IMR-90 (cell line): ENCODE data around the gene CASZ1. TPM values are rescaled to one million over a fixed set of nuclear protein-coding genes. Genes with fewer than 3 reads are reported as not detected.

Source experiments
- ATAC-seq: fragments of 200-7000 bp; cut with Tn5 transposase; 2 replicates; pipeline ENCODE4 v1.9.1; 2020; ENCODE audit warnings: low read depth, mild to moderate bottlenecking, moderate library complexity
- BruUV-seq: library from RNA; stranded (reverse); fragments of 400-500 nt; replicated peaks from 2 replicates; lab custom pipeline; 2021; lab: Mats Ljungman, UMichigan
- CTCF ChIA-PET: fragments of 300-600 bp; formaldehyde crosslinking; extraction: SDS; loops from one replicate; lab custom pipeline; 2021; ENCODE audit warnings: antibody characterized with exemption; lab: Yijun Ruan, JAX
- POLR2A ChIA-PET: fragments of 300-600 bp; sonication (Branson Sonifier 250); formaldehyde crosslinking; loops from one replicate; lab custom pipeline; 2022; ENCODE audit warnings: antibody characterized with exemption; ENCODE audit not compliant: unreplicated experiment; lab: Charles Lee
- DNase-seq: peaks from one replicate; pipeline ENCODE4 v3.0.0; 2013
- H2AFZ ChIP-seq: replicated peaks from 2 replicates; pipeline ENCODE3; 2013; ENCODE audit warnings: low read length, mild to moderate bottlenecking; ENCODE audit not compliant: poor library complexity
- H2AK5ac ChIP-seq: 2 replicates; pipeline ENCODE4 v1.6.1; 2013; ENCODE audit warnings: low read depth, low read length, inconsistent platforms
- H2AK9ac ChIP-seq: replicated peaks from 2 replicates; pipeline ENCODE3; 2013; ENCODE audit warnings: mild to moderate bottlenecking, low read depth, low read length, moderate library complexity; ENCODE audit not compliant: poor library complexity
- H2BK120ac ChIP-seq: 2 replicates; pipeline ENCODE4 v1.6.1; 2013; ENCODE audit warnings: low read depth, low read length, inconsistent platforms
- H2BK15ac ChIP-seq: 3 replicates; pipeline ENCODE4 v1.6.1; 2013; ENCODE audit warnings: low read depth, low read length, inconsistent platforms
- H2BK20ac ChIP-seq: 2 replicates; pipeline ENCODE4 v1.6.1; 2013; ENCODE audit warnings: low read depth, mild to moderate bottlenecking, inconsistent platforms, low read length, moderate library complexity
- H2BK5ac ChIP-seq: 2 replicates; pipeline ENCODE4 v1.6.1; 2013; ENCODE audit warnings: mild to moderate bottlenecking, low read depth, low read length, inconsistent platforms; ENCODE audit not compliant: poor library complexity, severe bottlenecking
- H3K14ac ChIP-seq: replicated peaks from 2 replicates; pipeline ENCODE4 v1.6.1; 2013; ENCODE audit warnings: low read depth, low read length, inconsistent platforms
- H3K18ac ChIP-seq: 2 replicates; pipeline ENCODE4 v1.6.1; 2013; ENCODE audit warnings: low read depth, low read length, control low read depth
- H3K23ac ChIP-seq: 2 replicates; pipeline ENCODE4 v1.6.1; 2013; ENCODE audit warnings: low read depth, low read length, inconsistent platforms
- H3K27ac ChIP-seq: 2 replicates; pipeline ENCODE4 v1.5.1; 2013; ENCODE audit warnings: mild to moderate bottlenecking, control low read depth, low read length; ENCODE audit not compliant: insufficient read depth
- H3K27me3 ChIP-seq: 2 replicates; pipeline ENCODE4 v1.6.1; 2013; ENCODE audit warnings: low read length; ENCODE audit not compliant: control insufficient read depth, insufficient read depth
- H3K36me3 ChIP-seq: 2 replicates; pipeline ENCODE4 v1.6.1; 2013; ENCODE audit warnings: low read length, mixed read lengths; ENCODE audit not compliant: control insufficient read depth, insufficient read depth
- H3K4ac ChIP-seq: 2 replicates; pipeline ENCODE4 v1.6.1; 2013; ENCODE audit warnings: low read depth, low read length, inconsistent platforms
- H3K4me1 ChIP-seq: 2 replicates; pipeline ENCODE4 v1.6.1; 2013; ENCODE audit warnings: low read length, mixed read lengths; ENCODE audit not compliant: control insufficient read depth, insufficient read depth
- H3K4me2 ChIP-seq: 2 replicates; pipeline ENCODE4 v1.6.1; 2013; ENCODE audit warnings: low read depth, mild to moderate bottlenecking, control low read depth, low read length, moderate library complexity
- H3K4me3 ChIP-seq: 2 replicates; pipeline ENCODE4 v1.5.1; 2013; ENCODE audit warnings: low read depth, mild to moderate bottlenecking, control low read depth, low read length, moderate library complexity; ENCODE audit not compliant: insufficient read depth
- H3K56ac ChIP-seq: 2 replicates; pipeline ENCODE4 v1.6.1; 2013; ENCODE audit warnings: low read length, inconsistent platforms; ENCODE audit not compliant: insufficient read depth; ENCODE audit errors: extremely low read depth
- H3K79me1 ChIP-seq, 2 experiments: 2 replicates each; pipeline ENCODE4 v1.6.1; 2013; ENCODE audit warnings: low read length in 2 of 2, inconsistent platforms in 1 of 2, low read depth in 1 of 2
- H3K9ac ChIP-seq: 2 replicates; pipeline ENCODE4 v1.6.1; 2013; ENCODE audit warnings: low read depth, low read length, control low read depth
- H3K9me1 ChIP-seq: 2 replicates; pipeline ENCODE4 v1.6.1; 2013; ENCODE audit warnings: low read length, inconsistent platforms; ENCODE audit not compliant: insufficient read depth
- H3K9me3 ChIP-seq: 2 replicates; pipeline ENCODE4 v1.6.1; 2013; ENCODE audit warnings: low read length; ENCODE audit not compliant: control insufficient read depth, insufficient read depth
- H4K20me1 ChIP-seq: 2 replicates; pipeline ENCODE4 v1.6.1; 2013; ENCODE audit warnings: low read length, inconsistent platforms; ENCODE audit not compliant: insufficient read depth
- H4K5ac ChIP-seq: 2 replicates; pipeline ENCODE4 v1.6.1; 2013; ENCODE audit warnings: mild to moderate bottlenecking, low read depth, low read length, control low read depth
- H4K8ac ChIP-seq, 2 experiments: 2 replicates each; pipeline ENCODE4 v1.6.1; 2013; ENCODE audit warnings: low read depth in 2 of 2, low read length in 2 of 2, control low read depth in 1 of 2, inconsistent platforms in 1 of 2
- H4K91ac ChIP-seq: 2 replicates; pipeline ENCODE4 v1.6.1; 2013; ENCODE audit warnings: low read depth, low read length, inconsistent platforms; ENCODE audit not compliant: insufficient read depth
- BHLHE40 ChIP-seq: fragments of 150-350 bp; IDR thresholded peaks from 2 replicates; pipeline ENCODE4 v1.6.1; 2016; ENCODE audit warnings: mild to moderate bottlenecking, low read depth, low read length
- CEBPB ChIP-seq: IDR thresholded peaks from 2 replicates; pipeline ENCODE4 v1.6.1; 2012; ENCODE audit warnings: low read depth, low read length, improper control_type of control experiment
- CHD1 ChIP-seq: IDR thresholded peaks from 2 replicates; pipeline ENCODE4 v1.6.1; 2012; ENCODE audit warnings: low read depth, low read length, improper control_type of control experiment
- ELK1 ChIP-seq: fragments of 150-350 bp; IDR thresholded peaks from 2 replicates; pipeline ENCODE4 v1.6.1; 2016; ENCODE audit warnings: low read depth, mild to moderate bottlenecking, low read length, moderate library complexity, borderline replicate concordance
- FOS ChIP-seq: fragments of 150-350 bp; IDR thresholded peaks from 2 replicates; pipeline ENCODE4 v1.6.1; 2016; ENCODE audit warnings: low read depth, low read length
- MAFK ChIP-seq: IDR thresholded peaks from 2 replicates; pipeline ENCODE4 v1.6.1; 2012; ENCODE audit warnings: low read depth, low read length, improper control_type of control experiment
- MAZ ChIP-seq: IDR thresholded peaks from 2 replicates; pipeline ENCODE4 v1.6.1; 2012; ENCODE audit warnings: low read depth, mild to moderate bottlenecking, low read length, improper control_type of control experiment, moderate library complexity, borderline replicate concordance
- NFE2L2 ChIP-seq: fragments of 150-350 bp; IDR thresholded peaks from 2 replicates; pipeline ENCODE4 v1.6.1; 2016; ENCODE audit warnings: low read depth, mild to moderate bottlenecking, low read length
- POLR2A ChIP-seq: IDR thresholded peaks from 2 replicates; pipeline ENCODE4 v1.6.1; 2012; ENCODE audit warnings: mild to moderate bottlenecking, low read depth, low read length
- RAD21 ChIP-seq: IDR thresholded peaks from 2 replicates; pipeline ENCODE4 v1.6.1; 2012; ENCODE audit warnings: low read length, improper control_type of control experiment
- RCOR1 ChIP-seq: IDR thresholded peaks from 2 replicates; pipeline ENCODE4 v1.6.1; 2012; ENCODE audit warnings: mild to moderate bottlenecking, low read length, improper control_type of control experiment; ENCODE audit not compliant: insufficient replicate concordance
- RFX5 ChIP-seq: IDR thresholded peaks from 2 replicates; pipeline ENCODE4 v1.8.0; 2012; ENCODE audit warnings: low read depth, mild to moderate bottlenecking, low read length, moderate library complexity
- SMC3 ChIP-seq: fragments of 150-350 bp; IDR thresholded peaks from 2 replicates; pipeline ENCODE4 v1.6.1; 2016; ENCODE audit warnings: low read depth, mild to moderate bottlenecking, antibody characterized with exemption, low read length, moderate library complexity
- WGBS, 2 experiments: methylation state at CpG; one replicate each; pipeline versions ENCODE4 v1.1.5 to v1.1.7; 2013; ENCODE audit warnings: missing lambda C conversion rate in 2 of 2; ENCODE audit not compliant: insufficient read length in 1 of 2; ENCODE audit errors: extremely low coverage in 2 of 2; 5-methylcytosine and 5-hydroxymethylcytosine counted together
- dilution Hi-C: fragments of 300-500 bp; cut with HindIII; formaldehyde crosslinking; loops from one replicate; pipeline ENCODE4 v1.14.3; 2018; ENCODE audit warnings: low sequenced_read_pairs; ENCODE audit not compliant: unreplicated experiment
- in situ Hi-C: fragments of 300-500 bp; cut with MboI; formaldehyde crosslinking; loops from 3 replicates; pipeline ENCODE4 v1.14.3; 2019; ENCODE audit warnings: low sequenced_read_pairs, inconsistent platforms, mixed read lengths
- intact Hi-C: fragments of 100-400 bp; cut with micrococcal nuclease; formaldehyde crosslinking; loops from 2 replicates; pipeline ENCODE4 v1.10.0; 2022
- polyA plus RNA-seq, 3 experiments: library from polyadenylated mRNA; depleted of rRNA; stranded (reverse); fragments of >200 nt; gene quantifications; 2 replicates each; pipeline ENCODE4 v1.2.3, GENCODE V29; 2012; ENCODE audit warnings: low replicate concordance in 1 of 3
- total RNA-seq: library from RNA; depleted of rRNA; stranded (reverse); fragments of >200 nt; gene quantifications from 2 replicates; pipeline ENCODE4 v1.2.3, GENCODE V29; 2012
- TF ChIP-seq, protein P1 (sequence below): conservative IDR thresholded peaks from 2 replicates; pipeline ENCODE4 v1.5.1; 2012; ENCODE audit warnings: mild to moderate bottlenecking, low read depth, low read length, improper control_type of control experiment

The CASZ1 gene
- total and polyA plus RNA-seq, 2 of the 4 experiments (the other 2 are of a cell fraction): 0.18 to 0.24 TPM

DNA sequence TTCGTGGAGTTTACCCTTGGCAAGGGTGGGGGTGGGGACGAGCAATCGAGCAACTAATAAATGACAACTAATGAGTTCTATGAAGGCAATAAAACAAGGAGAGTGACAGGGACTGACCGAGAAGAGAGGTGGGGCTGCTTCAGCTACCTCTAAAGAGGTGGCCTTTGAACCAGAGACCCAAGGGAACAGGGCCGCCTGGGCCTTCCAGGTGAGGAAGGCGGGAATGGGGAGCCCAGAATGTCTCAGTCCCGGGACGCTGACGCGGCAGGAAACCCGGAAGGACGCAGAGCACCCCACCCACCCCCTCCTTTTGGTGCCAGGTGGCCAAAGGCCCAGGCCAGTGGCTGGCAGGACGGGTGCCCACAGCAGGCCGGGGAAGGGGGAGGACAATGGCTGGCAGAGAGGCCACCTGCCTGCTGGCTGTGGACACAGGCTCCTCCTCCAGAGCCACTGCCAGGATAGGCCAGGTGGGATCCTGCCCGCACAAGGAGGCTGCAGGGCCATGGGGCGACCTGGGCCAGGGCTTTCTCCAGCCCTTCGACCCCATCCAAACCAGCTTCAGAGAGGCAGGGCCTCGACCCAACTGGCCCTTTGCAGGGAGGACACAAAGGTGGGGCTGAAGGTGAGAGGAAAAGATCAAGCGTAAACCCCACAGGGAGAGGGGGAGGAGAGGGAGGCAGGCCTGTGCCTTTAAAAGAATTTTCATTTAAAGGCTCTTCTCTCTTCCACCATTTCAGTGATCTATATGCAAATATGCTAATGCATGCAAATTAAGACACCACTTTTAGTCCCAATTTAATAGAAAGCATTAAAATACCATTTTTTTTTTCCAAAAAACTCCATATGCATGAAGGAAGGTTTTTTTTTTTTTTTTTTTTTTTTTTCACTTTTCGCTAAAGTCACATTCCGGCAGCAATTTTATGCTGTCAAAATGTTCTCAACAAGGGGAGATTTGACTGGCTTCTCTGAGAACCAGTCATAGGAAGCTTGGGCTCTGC, 58.1 kb downstream of the CASZ1 start (continued):
- no peak for TF ChIP-seq MAFK

GRCh38 chr1:10737651-10738050, 58.8 kb downstream of the CASZ1 start:
- Histone ChIP-seq H3K9me3 (no peaks in the 10 kb centered on the region), H3K4me3 (no peak overlapping the region), H2BK20ac (no peak overlapping the region), H3K23ac (no peak overlapping the region), H2BK120ac (no peak overlapping the region), H3K4ac (no peak overlapping the region), H3K56ac (no peak overlapping the region), H3K18ac (no peak overlapping the region), H3K4me2 (no peak overlapping the region), H4K20me1 (no peaks in the 10 kb centered on the region), H4K91ac (no peak overlapping the region), H4K5ac (no peak overlapping the region), H4K8ac (no peak overlapping the region), H2AK9ac (no peak overlapping the region), H3K9me1 (no peaks in the 10 kb centered on the region), H2BK15ac (no peak overlapping the region), H3K27me3 (peaks cover 59% of the 10 kb centered on the region), H3K36me3 (no peaks in the 10 kb centered on the region), H2AK5ac (no peak overlapping the region), H2BK5ac (no peak overlapping the region), H3K4me1 (no peaks in the 10 kb centered on the region), H2AFZ (no peak overlapping the region), H3K14ac (no peak overlapping the region), H3K27ac (no peak overlapping the region), H3K79me1 (no peaks in the 10 kb centered on the region), H3K9ac (no peak overlapping the region)
- intact Hi-C loops (no loop called here), in situ Hi-C loops (no loop called here), dilution Hi-C loops (no loop called here)
- ChIA-PET CTCF (no interaction called here), POLR2A (no interaction called here)
- no peak for DNase-seq
- no TSS peak for BruUV-seq
- 100% methylated on average over 1 of the region's 12 CpGs; no CpG with 5 or more reads in 1 of the 2 experiments for WGBS, 2 experiments
- ATAC-seq: no peak
- TF ChIP-seq RCOR1 (no peak), CHD1 (no peak), CEBPB (no peak), SMC3 (no peak), RAD21 (no peak), NFE2L2 (no peak), ELK1 (no peak), MAZ (no peak), BHLHE40 (no peak), POLR2A (no peak), MAFK (no peak), FOS (no peak), RFX5 (no peak)
- TF ChIP-seq, protein P1, sequence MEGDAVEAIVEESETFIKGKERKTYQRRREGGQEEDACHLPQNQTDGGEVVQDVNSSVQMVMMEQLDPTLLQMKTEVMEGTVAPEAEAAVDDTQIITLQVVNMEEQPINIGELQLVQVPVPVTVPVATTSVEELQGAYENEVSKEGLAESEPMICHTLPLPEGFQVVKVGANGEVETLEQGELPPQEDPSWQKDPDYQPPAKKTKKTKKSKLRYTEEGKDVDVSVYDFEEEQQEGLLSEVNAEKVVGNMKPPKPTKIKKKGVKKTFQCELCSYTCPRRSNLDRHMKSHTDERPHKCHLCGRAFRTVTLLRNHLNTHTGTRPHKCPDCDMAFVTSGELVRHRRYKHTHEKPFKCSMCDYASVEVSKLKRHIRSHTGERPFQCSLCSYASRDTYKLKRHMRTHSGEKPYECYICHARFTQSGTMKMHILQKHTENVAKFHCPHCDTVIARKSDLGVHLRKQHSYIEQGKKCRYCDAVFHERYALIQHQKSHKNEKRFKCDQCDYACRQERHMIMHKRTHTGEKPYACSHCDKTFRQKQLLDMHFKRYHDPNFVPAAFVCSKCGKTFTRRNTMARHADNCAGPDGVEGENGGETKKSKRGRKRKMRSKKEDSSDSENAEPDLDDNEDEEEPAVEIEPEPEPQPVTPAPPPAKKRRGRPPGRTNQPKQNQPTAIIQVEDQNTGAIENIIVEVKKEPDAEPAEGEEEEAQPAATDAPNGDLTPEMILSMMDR: no peak
